OCI-LY7 (cell line): ENCODE results near the gene CIP2A. TPM values are rescaled to one million over a fixed set of nuclear protein-coding genes. Genes with fewer than 3 reads are reported as not detected.

ENCODE experiments used
- BruUV-seq: library from RNA; stranded (reverse); fragments of 400-500 nt; replicated peaks from 2 replicates; lab custom pipeline; 2021; lab: Mats Ljungman, UMichigan
- CTCF ChIA-PET: fragments of 300-600 bp; sonication (Branson Sonifier 250); formaldehyde crosslinking; loops from one replicate; lab custom pipeline; 2022; ENCODE audit warnings: antibody characterized with exemption; ENCODE audit not compliant: unreplicated experiment; lab: Charles Lee
- POLR2A ChIA-PET: fragments of 300-600 bp; sonication (Branson Sonifier 250); formaldehyde crosslinking; loops from one replicate; lab custom pipeline; 2022; ENCODE audit warnings: antibody characterized with exemption; lab: Charles Lee
- DNase-seq: peaks from one replicate; pipeline ENCODE4 v3.0.0-alpha.2; 2015; ENCODE audit warnings: low spot score
- H2AFZ ChIP-seq: fragments of 200-600 bp; sonication (generic), shearing (Covaris generic); 2 replicates; pipeline ENCODE4 v1.6.1; 2014; ENCODE audit warnings: mild to moderate bottlenecking, antibody characterized with exemption, low read length, moderate library complexity
- H3K27ac ChIP-seq: fragments of 200-600 bp; sonication (generic); 2 replicates; pipeline ENCODE4 v1.5.1; 2014; ENCODE audit warnings: mixed run types, low read depth, mild to moderate bottlenecking, moderate library complexity, low read length, inconsistent platforms; ENCODE audit not compliant: poor library complexity, severe bottlenecking
- H3K36me3 ChIP-seq: fragments of 200-600 bp; sonication (generic); 2 replicates; pipeline ENCODE4 v1.6.1; 2014; ENCODE audit warnings: mild to moderate bottlenecking, antibody characterized with exemption, low read length, moderate library complexity, mixed read lengths; ENCODE audit not compliant: insufficient read depth
- H3K4me1 ChIP-seq: fragments of 200-600 bp; sonication (generic); 2 replicates; pipeline ENCODE4 v1.5.1; 2014; ENCODE audit warnings: mild to moderate bottlenecking, low read length; ENCODE audit not compliant: insufficient read depth, poor library complexity, severe bottlenecking
- H3K4me2 ChIP-seq: fragments of 200-600 bp; sonication (generic); 2 replicates; pipeline ENCODE4 v1.6.1; 2014; ENCODE audit warnings: mild to moderate bottlenecking, low read length
- H3K4me3 ChIP-seq: fragments of 200-600 bp; sonication (generic); 2 replicates; pipeline ENCODE4 v1.5.1; 2014; ENCODE audit warnings: mild to moderate bottlenecking, low read depth, low read length; ENCODE audit not compliant: poor library complexity, severe bottlenecking
- H3K79me2 ChIP-seq: fragments of 200-600 bp; sonication (generic); 2 replicates; pipeline ENCODE4 v1.6.1; 2016; ENCODE audit warnings: low read depth, mild to moderate bottlenecking, low read length, moderate library complexity, mixed read lengths; ENCODE audit not compliant: insufficient read depth
- H3K9me2 ChIP-seq: fragments of 200-600 bp; sonication (generic); 2 replicates; pipeline ENCODE4 v1.6.1; 2016; ENCODE audit warnings: mild to moderate bottlenecking, low read length, mixed read lengths; ENCODE audit not compliant: insufficient read depth
- H3K9me3 ChIP-seq: fragments of 200-600 bp; sonication (generic); 2 replicates; pipeline ENCODE4 v1.6.1; 2014; ENCODE audit warnings: mild to moderate bottlenecking, mixed run types, low read length, mixed read lengths
- H4K20me1 ChIP-seq: fragments of 200-600 bp; sonication (generic); 2 replicates; pipeline ENCODE4 v1.6.1; 2014; ENCODE audit warnings: mild to moderate bottlenecking, antibody characterized with exemption, low read length, moderate library complexity, mixed read lengths; ENCODE audit not compliant: insufficient read depth
- CTCF ChIP-seq: fragments of 200-600 bp; sonication (generic); conservative IDR thresholded peaks from 2 replicates; pipeline ENCODE4 v1.5.1; 2014; ENCODE audit warnings: mild to moderate bottlenecking, antibody characterized with exemption, low read length, moderate library complexity, mixed read lengths
- EZH2phosphoT487 ChIP-seq: fragments of 200-600 bp; sonication (generic); IDR thresholded peaks from 2 replicates; pipeline ENCODE4 v1.6.1; 2018; ENCODE audit warnings: low read depth, borderline replicate concordance, mild to moderate bottlenecking, mixed run types, antibody characterized with exemption, low read length, moderate library complexity, mixed read lengths
- intact Hi-C: fragments of 100-400 bp; cut with micrococcal nuclease; formaldehyde crosslinking; loops from one replicate; pipeline ENCODE4 v1.10.0; 2022; ENCODE audit not compliant: unreplicated experiment
- total RNA-seq, 2 experiments: library from RNA; depleted of rRNA in 1 of 2; stranded (reverse); fragments of >200 nt in 1 of 2; shearing (Covaris generic) in 1 of 2; gene quantifications; 2 replicates each; pipeline ENCODE4 v1.2.3, GENCODE V29; 2014 to 2022

Gene CIP2A
- total RNA-seq, 2 experiments from 2014 or later: 71.6 to 74.1 TPM

GRCh38 chr3:108518895-108519294 is 70.3 kb downstream of the CIP2A start:
- no TSS peak for BruUV-seq
- H2AFZ ChIP-seq: no peak overlapping the region

GRCh38 chr3:108516881-108517280 is 72.4 kb downstream of the CIP2A start:
- Histone ChIP-seq H3K36me3 (no peaks in the 10 kb centered on the region), H3K4me1 (no peaks in the 10 kb centered on the region), H3K79me2 (no peaks in the 10 kb centered on the region), H3K9me2 (no peaks in the 10 kb centered on the region), H3K27ac (no peak overlapping the region), H2AFZ (no peak overlapping the region), H3K9me3 (no peaks in the 10 kb centered on the region), H3K4me2 (no peak overlapping the region), H3K4me3 (no peak overlapping the region), H4K20me1 (no peaks in the 10 kb centered on the region)
- no peak for TF ChIP-seq CTCF
- TF ChIP-seq EZH2phosphoT487: no peak
- intact Hi-C loops: no loop called here
- CTCF ChIA-PET: no interaction called here
- no peak for DNase-seq
- POLR2A ChIA-PET: no interaction called here
- no TSS peak for BruUV-seq

More at GRCh38 chr3:108518895-108519294, 70.3 kb downstream of the CIP2A start:
- H3K4me1 ChIP-seq: no peaks in the 10 kb centered on the region
- TF ChIP-seq EZH2phosphoT487 (no peak), CTCF (no peak)
- H4K20me1 ChIP-seq: no peaks in the 10 kb centered on the region
- no peaks in the 10 kb centered on the region for H3K79me2 ChIP-seq
- intact Hi-C loops: no loop called here
- H3K4me3 ChIP-seq: no peak overlapping the region
- ChIA-PET CTCF (no interaction called here), POLR2A (no interaction called here)
- DNase-seq: no peak
- H3K27ac ChIP-seq: no peak overlapping the region
- no peaks in the 10 kb centered on the region for H3K9me2 ChIP-seq
- H3K9me3 ChIP-seq: no peaks in the 10 kb centered on the region
- no peak overlapping the region for H3K4me2 ChIP-seq
- no peaks in the 10 kb centered on the region for H3K36me3 ChIP-seq

GRCh38 chr3:108513961-108514360 is 75.3 kb downstream of the CIP2A start:
- Histone ChIP-seq H3K9me3 (no peaks in the 10 kb centered on the region), H3K4me1 (no peaks in the 10 kb centered on the region), H3K9me2 (no peaks in the 10 kb centered on the region), H2AFZ (no peak overlapping the region), H3K79me2 (no peaks in the 10 kb centered on the region), H3K27ac (no peak overlapping the region), H3K36me3 (no peaks in the 10 kb centered on the region), H3K4me2 (no peak overlapping the region), H3K4me3 (no peak overlapping the region), H4K20me1 (no peaks in the 10 kb centered on the region)
- intact Hi-C loops: no loop called here
- no peak for DNase-seq
- POLR2A ChIA-PET: interaction anchor here (0.5 to 1.0 kb wide), 2 partner anchors 12 to 306 kb away, joined by 3 to 4 read pairs; no protein-coding TSS in a partner anchor
- CTCF ChIA-PET: no interaction called here
- BruUV-seq: no TSS peak
- TF ChIP-seq EZH2phosphoT487: no peak
- no peak for TF ChIP-seq CTCF
